ENCODE data around the gene CORO2B.

- no peak for TF ChIP-seq CTCF (IDR thresholded peaks at IDR 0.05)
- no peak for TF ChIP-seq POLR2A (IDR thresholded peaks at IDR 0.05)
Measured at GRCh38 chr15:68584756-68585573, 6.2 kb downstream of the CORO2B start.
